ENCODE results near the gene RTRAF. TPM values are rescaled to one million over a fixed set of nuclear protein-coding genes. Genes with fewer than 3 reads are reported as not detected.

The RTRAF gene
- polyA plus RNA-seq, 1 experiment = 205 TPM

DNA sequence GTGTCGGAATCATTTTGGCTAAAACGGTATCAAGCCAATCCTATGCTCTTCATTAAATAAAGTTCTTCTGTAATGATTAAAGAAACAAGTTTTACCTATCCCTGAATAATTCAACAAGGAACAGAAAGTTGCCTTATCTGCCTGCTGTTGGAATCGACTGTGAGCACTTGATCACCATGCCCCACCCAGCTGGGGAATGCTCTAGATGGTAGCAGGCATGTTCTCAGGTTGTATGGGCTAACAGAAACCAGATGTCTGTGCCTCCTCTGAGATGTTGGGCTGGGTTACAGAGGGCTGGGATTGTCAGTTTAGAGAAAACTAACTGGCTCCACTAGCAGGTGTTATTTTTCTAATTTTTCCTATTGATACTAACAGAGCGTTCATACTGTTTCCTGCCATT is 28.9 kb downstream of the RTRAF start:
- no peak for DNase-seq (ENCODE audit: low read depth)
- TF ChIP-seq, protein P1, sequence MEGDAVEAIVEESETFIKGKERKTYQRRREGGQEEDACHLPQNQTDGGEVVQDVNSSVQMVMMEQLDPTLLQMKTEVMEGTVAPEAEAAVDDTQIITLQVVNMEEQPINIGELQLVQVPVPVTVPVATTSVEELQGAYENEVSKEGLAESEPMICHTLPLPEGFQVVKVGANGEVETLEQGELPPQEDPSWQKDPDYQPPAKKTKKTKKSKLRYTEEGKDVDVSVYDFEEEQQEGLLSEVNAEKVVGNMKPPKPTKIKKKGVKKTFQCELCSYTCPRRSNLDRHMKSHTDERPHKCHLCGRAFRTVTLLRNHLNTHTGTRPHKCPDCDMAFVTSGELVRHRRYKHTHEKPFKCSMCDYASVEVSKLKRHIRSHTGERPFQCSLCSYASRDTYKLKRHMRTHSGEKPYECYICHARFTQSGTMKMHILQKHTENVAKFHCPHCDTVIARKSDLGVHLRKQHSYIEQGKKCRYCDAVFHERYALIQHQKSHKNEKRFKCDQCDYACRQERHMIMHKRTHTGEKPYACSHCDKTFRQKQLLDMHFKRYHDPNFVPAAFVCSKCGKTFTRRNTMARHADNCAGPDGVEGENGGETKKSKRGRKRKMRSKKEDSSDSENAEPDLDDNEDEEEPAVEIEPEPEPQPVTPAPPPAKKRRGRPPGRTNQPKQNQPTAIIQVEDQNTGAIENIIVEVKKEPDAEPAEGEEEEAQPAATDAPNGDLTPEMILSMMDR (IDR thresholded peaks at IDR 0.05; ENCODE audit: insufficient read depth, low read depth, low read length) = no peak
- H3K27me3 ChIP-seq (ENCODE audit: control insufficient read depth, insufficient read depth, low read length) = no peaks in the 10 kb centered on the region
- H3K4me3 ChIP-seq (ENCODE audit: low read depth, low read length) = no peak overlapping the region
- CTCF ChIA-PET = interaction anchor here (0.9 kb wide), 1 partner anchor 25 kb away, joined by 3 read pairs; no protein-coding TSS in a partner anchor
- POLR2A ChIA-PET = no interaction called here
- peaks cover 25% of the 10 kb centered on the region for H3K36me3 ChIP-seq (ENCODE audit: control insufficient read depth, insufficient read depth, low read length)

DNA sequence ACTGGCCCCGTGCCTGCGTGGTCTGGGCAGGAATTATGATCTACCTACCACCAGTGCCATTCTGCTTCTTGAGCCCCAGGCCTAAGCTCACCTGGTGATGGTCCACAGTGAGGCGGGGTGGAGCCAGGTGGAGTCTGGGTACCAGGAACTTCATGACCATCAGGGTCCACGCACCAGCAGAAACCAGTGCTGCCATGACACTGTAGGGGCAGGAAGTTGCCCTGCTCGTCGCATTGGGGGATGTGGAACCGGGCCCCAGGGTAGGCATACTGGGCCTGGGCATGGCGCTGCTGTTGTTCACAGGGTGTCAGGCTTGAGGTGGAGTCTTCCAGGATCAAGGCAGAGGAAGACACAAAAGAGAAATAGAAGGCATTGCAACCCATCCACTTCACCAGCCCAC is 29.6 kb downstream of the RTRAF start:
- TF ChIP-seq, protein P1 (IDR thresholded peaks at IDR 0.05; ENCODE audit: insufficient read depth, low read depth, low read length) = no peak
- Histone ChIP-seq H3K4me3 (ENCODE audit: low read depth, low read length) (no peak overlapping the region), H3K27me3 (ENCODE audit: control insufficient read depth, insufficient read depth, low read length) (no peaks in the 10 kb centered on the region), H3K36me3 (ENCODE audit: control insufficient read depth, insufficient read depth, low read length) (peaks cover 22% of the 10 kb centered on the region)
- ChIA-PET POLR2A (no interaction called here), CTCF (no interaction called here)
- DNase-seq (ENCODE audit: low read depth) = no peak

DNA sequence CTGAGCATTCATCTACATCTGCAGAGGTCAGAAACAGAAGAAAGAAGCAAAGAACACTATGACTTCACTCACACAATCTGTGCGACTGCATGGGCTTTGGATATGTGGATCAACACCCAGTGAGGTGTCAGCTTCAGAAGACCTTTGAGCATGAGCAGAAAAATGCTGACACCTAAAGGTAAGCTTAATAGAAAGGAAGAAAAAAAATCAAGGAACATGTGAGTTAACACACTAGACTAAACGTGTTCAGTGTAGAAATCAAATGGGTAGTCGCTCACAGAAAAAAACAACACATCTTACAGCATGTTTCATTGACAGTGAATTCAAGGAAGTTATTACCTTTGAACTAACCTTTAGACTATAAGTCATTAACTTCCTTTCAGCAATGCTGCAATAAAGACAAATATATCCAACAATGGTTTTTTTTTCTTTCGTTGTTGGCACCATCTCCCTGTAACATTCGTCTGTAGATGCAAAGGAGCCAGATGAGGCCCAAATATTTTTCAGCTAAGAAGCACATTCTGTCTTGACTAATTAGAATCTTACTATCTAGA is 30.9 kb downstream of the RTRAF start:
- no peak for DNase-seq (ENCODE audit: low read depth)
- peaks cover 11% of the 10 kb centered on the region for H3K36me3 ChIP-seq (ENCODE audit: control insufficient read depth, insufficient read depth, low read length)
- no peak overlapping the region for H3K4me3 ChIP-seq (ENCODE audit: low read depth, low read length)
- TF ChIP-seq, protein P1 (IDR thresholded peaks at IDR 0.05; ENCODE audit: insufficient read depth, low read depth, low read length) = no peak
- H3K27me3 ChIP-seq (ENCODE audit: control insufficient read depth, insufficient read depth, low read length) = no peaks in the 10 kb centered on the region
- ChIA-PET POLR2A (interaction anchor here (0.7 kb wide), 1 partner anchor 114 kb away, joined by 3 read pairs; no protein-coding TSS in a partner anchor), CTCF (interaction anchor here (0.7 to 1.3 kb wide), 3 partner anchors 12 to 44 kb away, joined by 3 to 5 read pairs (median 3); no protein-coding TSS in a partner anchor)

DNA sequence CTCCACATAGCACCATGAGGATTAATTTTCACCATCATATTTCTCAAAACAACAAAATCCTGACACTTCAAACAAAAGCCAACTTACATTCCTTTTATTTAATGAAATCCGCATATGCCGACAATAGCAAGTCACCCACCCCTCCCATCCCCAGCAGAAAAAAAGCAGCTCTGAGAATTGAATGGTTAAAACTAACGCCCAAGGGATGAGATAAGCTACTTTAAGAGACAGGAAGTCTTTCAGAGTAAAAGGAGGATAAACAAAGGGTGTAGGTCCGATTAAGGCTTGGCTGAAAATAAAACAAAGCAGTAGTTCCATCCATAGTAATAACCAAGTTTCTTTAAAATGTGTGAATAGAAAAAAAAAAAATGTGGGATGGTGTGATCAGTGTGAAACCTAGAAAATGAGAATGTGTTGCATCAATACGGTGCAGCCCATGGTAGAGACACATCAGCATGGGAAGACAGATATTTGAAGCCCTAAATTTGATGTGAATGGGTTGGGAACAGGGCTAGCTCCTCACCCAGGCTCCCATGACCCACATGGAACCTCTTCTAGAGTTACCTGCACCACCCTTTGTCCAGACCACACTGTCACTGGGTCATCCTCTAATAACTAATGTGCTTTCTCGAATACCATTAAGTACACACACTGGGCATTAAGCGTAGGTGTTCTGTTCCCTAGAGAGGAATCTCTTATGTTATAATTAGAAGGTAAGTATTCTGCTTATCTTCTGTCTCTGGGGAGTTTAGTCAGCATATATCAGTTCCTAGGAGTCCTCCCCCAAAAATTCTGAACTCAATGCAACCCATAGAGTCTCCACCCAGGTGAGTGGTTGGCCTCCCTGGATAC is 31.7 kb downstream of the RTRAF start:
- CTCF ChIA-PET = interaction anchor here (0.7 to 1.5 kb wide), 5 partner anchors 12 to 111 kb away, joined by 3 to 5 read pairs (median 3); no protein-coding TSS in a partner anchor
- TF ChIP-seq, protein P1 (IDR thresholded peaks at IDR 0.05; ENCODE audit: insufficient read depth, low read depth, low read length) = no peak

DNA sequence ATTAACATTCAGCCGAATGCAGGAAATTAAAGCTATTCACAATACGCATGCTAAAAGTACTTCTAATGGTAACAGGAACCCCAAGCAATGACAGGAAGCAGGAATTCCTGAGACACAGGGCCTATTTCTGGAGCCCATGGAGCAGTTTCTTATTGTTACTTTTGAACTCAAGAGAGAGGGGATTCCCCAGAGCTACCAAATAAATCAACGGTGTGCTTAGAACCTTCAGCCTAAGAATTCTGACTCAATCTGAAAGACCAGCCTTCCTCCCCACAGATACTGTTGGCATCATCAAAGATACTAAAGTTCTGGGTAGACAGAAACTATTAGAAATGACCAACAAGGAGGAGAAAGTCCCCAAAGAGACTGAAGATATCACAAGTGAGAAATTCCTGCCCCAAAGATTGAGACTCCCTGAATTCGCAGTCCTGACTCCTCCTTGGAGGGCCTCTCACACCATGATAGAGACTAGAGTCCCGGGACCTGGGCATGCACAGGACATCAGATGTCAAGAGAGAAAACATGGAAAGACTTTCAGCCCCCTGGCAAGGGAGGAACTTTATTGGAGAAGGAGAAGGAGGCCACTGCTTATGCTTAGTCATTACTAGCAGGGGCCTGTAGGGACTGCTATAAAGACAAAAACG is 32.7 kb downstream of the RTRAF start:
- Histone ChIP-seq H3K4me3 (ENCODE audit: low read depth, low read length) (no peak overlapping the region), H3K36me3 (ENCODE audit: control insufficient read depth, insufficient read depth, low read length) (peaks cover 16% of the 10 kb centered on the region), H3K27me3 (ENCODE audit: control insufficient read depth, insufficient read depth, low read length) (no peaks in the 10 kb centered on the region)
- DNase-seq (ENCODE audit: low read depth) = no peak
- ChIA-PET POLR2A (no interaction called here), CTCF (interaction anchor here (1.1 to 2.4 kb wide), 5 partner anchors 11 to 110 kb away, joined by 3 to 5 read pairs (median 3); no protein-coding TSS in a partner anchor)
- TF ChIP-seq, protein P1 (IDR thresholded peaks at IDR 0.05; ENCODE audit: insufficient read depth, low read depth, low read length) = no peak

More for the DNA sequence above, 31.7 kb downstream of the RTRAF start:
- DNase-seq (ENCODE audit: low read depth) = no peak
- POLR2A ChIA-PET = interaction anchor here (0.7 kb wide), 1 partner anchor 115 kb away, joined by 3 read pairs; no protein-coding TSS in a partner anchor
- Histone ChIP-seq H3K27me3 (ENCODE audit: control insufficient read depth, insufficient read depth, low read length) (no peaks in the 10 kb centered on the region), H3K4me3 (ENCODE audit: low read depth, low read length) (no peak overlapping the region), H3K36me3 (ENCODE audit: control insufficient read depth, insufficient read depth, low read length) (peaks cover 12% of the 10 kb centered on the region)

All from BJ (cell line).